GM21526 (cell line): Measurements from ENCODE around the gene GRAPL.
"Not testable (repeated sequence)": the region's sequence is repeated elsewhere in the genome, so short reads cannot be mapped to it uniquely, and the experiment has no call there.

ENCODE experiments used
- ATAC-seq: cut with Tn5 transposase; IDR thresholded peaks from one replicate; pipeline ENCODE4 v1.9.1; 2021; ENCODE audit warnings: moderate library complexity; ENCODE audit not compliant: unreplicated experiment, low FRiP score

GRAPL gene

DNA sequence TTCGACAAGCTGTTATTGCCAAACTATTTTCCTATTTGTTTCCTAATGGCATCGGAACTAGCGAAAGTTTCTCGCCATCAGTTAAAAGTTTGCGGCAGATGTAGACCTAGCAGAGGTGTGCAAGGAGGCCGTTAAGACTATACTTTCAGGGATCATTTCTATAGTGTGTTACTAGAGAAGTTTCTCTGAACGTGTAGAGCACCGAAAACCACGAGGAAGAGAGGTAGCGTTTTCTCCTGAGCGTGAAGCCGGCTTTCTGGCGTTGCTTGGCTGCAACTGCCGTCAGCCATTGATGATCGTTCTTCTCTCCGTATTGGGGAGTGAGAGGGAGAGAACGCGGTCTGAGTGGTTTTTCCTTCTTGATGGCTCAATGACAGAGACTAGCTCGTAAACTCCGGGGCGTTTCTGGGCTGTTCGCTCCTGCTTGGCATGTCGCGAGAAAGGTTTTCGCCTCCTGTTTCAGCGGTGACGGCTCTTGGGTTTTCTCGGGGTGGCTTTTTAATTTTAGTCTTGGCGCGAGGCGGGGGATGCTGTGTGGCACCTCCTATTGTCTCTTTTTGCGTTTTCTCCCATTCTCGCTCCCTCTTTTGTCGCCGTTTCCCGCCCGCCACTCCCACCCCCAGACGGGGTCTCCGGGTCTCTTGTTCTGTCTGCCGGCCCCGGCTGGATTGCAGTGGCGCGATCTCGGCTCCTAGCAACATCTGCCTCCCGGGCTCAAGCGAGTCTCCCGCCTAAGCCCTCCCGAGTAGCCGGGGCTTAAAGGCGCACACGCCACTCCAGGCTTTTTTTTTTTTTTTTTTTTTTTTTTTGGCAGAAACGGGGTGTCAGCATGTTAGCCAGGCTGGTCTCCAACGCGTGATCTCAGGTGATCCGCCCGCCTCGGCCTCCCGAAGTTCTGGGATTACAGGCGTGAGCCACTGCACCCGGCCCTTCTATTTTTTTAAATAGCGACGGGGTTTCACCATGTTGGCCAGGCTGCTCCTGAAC lies 60.8 kb downstream of the GRAPL start:
- peak; percentile 19 for ATAC-seq

- peak; percentile 72 for ATAC-seq
Measured at GRCh38 chr17:19188870-19189708, 61.7 kb downstream of the GRAPL start.

DNA sequence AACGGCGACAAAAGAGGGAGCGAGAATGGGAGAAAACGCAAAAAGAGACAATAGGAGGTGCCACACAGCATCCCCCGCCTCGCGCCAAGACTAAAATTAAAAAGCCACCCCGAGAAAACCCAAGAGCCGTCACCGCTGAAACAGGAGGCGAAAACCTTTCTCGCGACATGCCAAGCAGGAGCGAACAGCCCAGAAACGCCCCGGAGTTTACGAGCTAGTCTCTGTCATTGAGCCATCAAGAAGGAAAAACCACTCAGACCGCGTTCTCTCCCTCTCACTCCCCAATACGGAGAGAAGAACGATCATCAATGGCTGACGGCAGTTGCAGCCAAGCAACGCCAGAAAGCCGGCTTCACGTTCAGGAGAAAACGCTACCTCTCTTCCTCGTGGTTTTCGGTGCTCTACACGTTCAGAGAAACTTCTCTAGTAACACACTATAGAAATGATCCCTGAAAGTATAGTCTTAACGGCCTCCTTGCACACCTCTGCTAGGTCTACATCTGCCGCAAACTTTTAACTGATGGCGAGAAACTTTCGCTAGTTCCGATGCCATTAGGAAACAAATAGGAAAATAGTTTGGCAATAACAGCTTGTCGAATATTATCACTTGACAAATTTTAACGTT lies 62.5 kb downstream of the GRAPL start:
- not testable (repeated sequence) for ATAC-seq

- peak; percentile 83 for ATAC-seq
Measured at GRCh38 chr17:19196382-19197204, 69.2 kb downstream of the GRAPL start.

DNA sequence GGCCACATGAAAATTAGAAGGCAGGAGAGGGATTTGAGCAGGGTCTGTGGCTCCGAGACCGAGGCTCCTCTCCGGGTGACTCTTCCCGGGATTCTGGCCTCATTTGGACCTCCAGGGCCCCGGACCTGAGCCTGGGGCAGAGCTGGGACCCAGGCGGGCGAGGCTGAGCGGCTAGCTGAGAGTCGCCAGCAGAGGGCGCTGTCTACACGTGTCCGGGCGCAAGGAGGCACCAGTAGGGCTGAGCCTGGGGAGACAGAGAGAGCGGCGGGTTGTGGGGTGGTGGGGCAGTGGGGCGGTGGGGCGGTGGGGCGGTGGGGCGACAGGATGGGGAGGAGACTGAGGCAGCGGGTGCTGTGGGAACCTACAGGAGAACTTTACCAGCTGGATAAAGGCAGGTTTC lies 75.1 kb downstream of the GRAPL start:
- ATAC-seq: peak; percentile 69

GRCh38 chr17:19203429-19203828 lies 76.0 kb downstream of the GRAPL start:
- not testable (repeated sequence) for ATAC-seq
